ENCODE results near the gene KMT2D.

- TF ChIP-seq CTCF (IDR thresholded peaks at IDR 0.05) (no peak), POLR2A (IDR thresholded peaks at IDR 0.05) (no peak)
Measured at GRCh38 chr12:49030714-49031572, 29.7 kb downstream of the KMT2D start.
